ENCODE measurements around the gene GHR.

Gene GHR

GRCh38 chr5:42641336-42642005 lies 218.2 kb downstream of the GHR start:
- TF ChIP-seq ZFX (IDR thresholded peaks at IDR 0.05; ENCODE audit: borderline replicate concordance) (no peak), CTCF (IDR thresholded peaks at IDR 0.05) (no peak)
- no peak overlapping the region for H3K27ac ChIP-seq

- no peak for TF ChIP-seq ZFX (IDR thresholded peaks at IDR 0.05; ENCODE audit: borderline replicate concordance)
- no peak for TF ChIP-seq CTCF (IDR thresholded peaks at IDR 0.05)
- no peak overlapping the region for H3K27ac ChIP-seq
Measured at GRCh38 chr5:42642006-42642405, 218.8 kb downstream of the GHR start.

GRCh38 chr5:42643360-42643759 lies 220.1 kb downstream of the GHR start:
- TF ChIP-seq ZFX (IDR thresholded peaks at IDR 0.05; ENCODE audit: borderline replicate concordance) (no peak), CTCF (IDR thresholded peaks at IDR 0.05) (no peak)
- no peak overlapping the region for H3K27ac ChIP-seq

- TF ChIP-seq ZFX (IDR thresholded peaks at IDR 0.05; ENCODE audit: borderline replicate concordance) (no peak), CTCF (IDR thresholded peaks at IDR 0.05) (no peak)
- no peak overlapping the region for H3K27ac ChIP-seq
Measured at GRCh38 chr5:42645138-42645537, 221.9 kb downstream of the GHR start.

- TF ChIP-seq CTCF (IDR thresholded peaks at IDR 0.05) (no peak), ZFX (IDR thresholded peaks at IDR 0.05; ENCODE audit: borderline replicate concordance) (no peak)
- no peak overlapping the region for H3K27ac ChIP-seq
Measured at GRCh38 chr5:42648036-42648435, 224.8 kb downstream of the GHR start.

GRCh38 chr5:42648915-42649314 lies 225.7 kb downstream of the GHR start:
- no peak overlapping the region for H3K27ac ChIP-seq
- TF ChIP-seq CTCF (IDR thresholded peaks at IDR 0.05) = no peak
- TF ChIP-seq ZFX (IDR thresholded peaks at IDR 0.05; ENCODE audit: borderline replicate concordance) = no peak

- TF ChIP-seq ZFX (IDR thresholded peaks at IDR 0.05; ENCODE audit: borderline replicate concordance) (no peak), CTCF (IDR thresholded peaks at IDR 0.05) (no peak)
- H3K27ac ChIP-seq = no peak overlapping the region
Measured at GRCh38 chr5:42650084-42650483, 226.8 kb downstream of the GHR start.
